ENCODE data around the gene SDF4.

SDF4 gene

DNA sequence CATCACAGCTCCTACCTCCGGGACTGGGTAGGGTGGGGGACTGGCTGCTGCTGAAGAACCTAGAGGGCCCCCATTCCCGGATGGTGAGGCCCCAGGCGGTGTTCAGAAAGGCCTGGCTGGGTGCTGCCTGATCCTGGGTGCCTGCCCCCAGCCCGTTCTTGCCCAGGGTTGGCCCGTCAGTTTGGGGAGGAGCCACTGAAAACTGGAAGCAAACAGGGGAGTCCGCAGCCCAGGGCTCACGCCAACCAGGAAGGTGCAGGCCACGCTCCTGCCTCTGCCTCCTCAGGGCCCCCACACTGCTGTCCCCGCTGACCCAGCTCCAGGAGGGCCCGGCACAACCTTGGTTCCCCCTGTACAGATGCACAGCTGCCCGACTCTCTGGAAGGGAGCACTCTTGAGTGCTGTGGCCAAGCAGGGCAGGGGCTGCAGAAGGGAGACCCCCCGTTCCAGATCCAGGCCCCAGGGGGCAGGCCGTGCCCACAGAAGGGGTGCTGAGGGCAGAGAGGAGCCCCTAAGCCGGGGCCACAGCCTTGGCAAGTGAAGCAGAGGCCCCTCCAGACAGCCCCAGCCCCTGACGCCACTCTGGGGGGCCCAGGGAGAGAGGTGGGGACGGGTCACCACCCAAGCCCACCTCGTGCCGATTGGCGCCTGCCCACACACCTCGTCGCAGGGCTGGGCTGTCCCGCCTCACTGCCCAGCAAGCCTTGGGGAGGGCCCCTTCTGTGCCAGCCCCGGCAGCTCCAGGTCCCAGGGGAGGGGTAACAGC is 9.2 kb upstream of the SDF4 start:
- no peak for DNase-seq

DNA sequence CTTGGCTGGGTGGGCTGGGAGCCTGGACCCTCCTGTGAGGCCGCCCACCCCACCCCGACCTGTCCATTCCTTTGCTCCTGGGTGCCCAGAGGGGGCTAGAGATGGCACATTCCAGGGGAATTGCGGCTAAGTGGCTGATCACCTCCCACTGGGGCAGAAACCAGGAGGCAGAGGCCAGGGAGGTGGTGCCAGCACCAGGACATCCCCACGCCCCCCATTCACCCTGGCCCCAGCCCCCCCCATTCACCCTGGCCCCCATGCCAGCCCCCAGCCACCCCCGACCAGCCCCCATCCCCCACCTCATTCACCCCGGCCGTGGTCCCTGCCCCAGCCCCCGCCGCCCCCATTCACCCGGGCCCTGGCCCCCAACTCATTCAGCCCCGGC is 8.5 kb upstream of the SDF4 start:
- no peak for DNase-seq

DNA sequence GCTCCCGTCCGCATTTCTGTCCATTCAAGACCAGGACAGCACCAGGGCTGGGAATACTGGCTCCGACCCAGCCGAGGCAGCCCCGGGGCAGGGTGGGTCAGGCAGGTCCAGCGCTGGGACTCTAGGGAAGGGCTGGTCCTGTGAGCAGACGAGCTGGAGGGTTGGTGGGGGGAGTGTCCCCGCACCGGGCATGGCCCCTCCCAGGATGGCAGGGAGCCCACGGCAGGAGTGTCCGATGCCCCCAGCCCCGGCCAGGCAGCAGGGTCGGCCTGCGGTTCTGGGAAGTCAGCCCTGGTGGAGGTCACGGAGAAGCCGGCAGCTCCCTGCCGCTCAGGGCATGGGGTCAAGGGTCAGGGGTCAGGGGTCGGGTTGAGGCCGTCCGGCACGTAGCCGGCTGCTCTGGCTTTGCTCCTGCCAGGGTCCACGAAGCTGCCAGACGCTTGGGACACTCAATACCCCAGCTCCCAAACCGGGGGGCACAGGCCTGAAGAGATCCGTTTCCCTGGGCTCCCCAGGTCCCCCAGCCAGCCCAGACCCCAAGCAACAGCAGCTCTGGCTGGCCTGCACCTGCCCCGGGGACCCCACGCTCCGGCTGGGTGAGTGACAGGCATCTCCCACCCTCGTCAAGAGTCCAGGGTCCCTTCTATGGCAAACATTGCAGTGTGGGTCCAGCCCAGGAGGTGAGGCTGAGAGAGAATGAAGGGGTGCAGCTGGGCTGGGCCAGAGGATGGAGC is 8.0 kb upstream of the SDF4 start:
- DNase-seq: no peak

DNA sequence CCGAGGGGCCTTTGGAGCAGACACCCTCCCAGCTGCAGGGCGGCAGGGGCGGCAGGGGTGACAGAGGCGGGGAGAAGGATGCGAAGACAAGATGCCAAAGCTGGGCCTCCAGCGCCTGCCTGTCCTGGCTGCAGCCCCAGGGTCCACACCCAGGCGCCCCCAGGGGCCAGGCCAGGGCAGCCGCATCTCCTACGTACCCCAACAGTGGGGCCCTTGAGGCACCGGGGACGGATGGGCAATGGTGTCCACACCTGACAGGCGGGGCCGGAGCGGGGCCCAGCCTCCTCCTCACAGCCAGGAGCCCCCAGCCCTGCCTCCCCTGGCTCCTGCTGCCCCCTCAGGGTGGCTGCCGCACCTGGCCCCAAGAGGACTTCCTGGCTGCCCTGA is 7.4 kb upstream of the SDF4 start:
- no peak for DNase-seq

DNA sequence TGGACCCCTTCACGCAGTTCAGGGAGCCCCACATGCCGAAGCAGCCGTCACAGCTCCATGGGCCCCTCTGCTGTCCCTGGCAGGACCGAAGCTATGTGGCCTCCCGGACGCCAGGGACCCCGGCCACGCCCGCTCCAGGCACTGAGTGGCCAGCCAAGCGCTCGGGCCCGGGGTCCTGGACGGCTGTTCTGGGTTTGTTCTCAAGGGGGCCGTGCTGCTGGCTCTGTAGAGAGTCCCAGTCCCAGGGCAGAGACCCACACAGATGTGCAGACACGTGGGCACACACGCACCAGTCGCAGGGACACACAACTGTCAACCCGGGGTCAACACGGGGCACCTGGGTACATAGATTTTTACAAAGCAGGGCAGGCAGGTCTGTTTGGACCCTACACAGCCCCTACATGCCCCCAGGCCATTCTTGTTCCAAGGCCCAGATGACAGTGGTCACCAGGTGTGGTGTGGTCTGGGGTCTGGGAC is 6.9 kb upstream of the SDF4 start:
- DNase-seq: no peak

DNA sequence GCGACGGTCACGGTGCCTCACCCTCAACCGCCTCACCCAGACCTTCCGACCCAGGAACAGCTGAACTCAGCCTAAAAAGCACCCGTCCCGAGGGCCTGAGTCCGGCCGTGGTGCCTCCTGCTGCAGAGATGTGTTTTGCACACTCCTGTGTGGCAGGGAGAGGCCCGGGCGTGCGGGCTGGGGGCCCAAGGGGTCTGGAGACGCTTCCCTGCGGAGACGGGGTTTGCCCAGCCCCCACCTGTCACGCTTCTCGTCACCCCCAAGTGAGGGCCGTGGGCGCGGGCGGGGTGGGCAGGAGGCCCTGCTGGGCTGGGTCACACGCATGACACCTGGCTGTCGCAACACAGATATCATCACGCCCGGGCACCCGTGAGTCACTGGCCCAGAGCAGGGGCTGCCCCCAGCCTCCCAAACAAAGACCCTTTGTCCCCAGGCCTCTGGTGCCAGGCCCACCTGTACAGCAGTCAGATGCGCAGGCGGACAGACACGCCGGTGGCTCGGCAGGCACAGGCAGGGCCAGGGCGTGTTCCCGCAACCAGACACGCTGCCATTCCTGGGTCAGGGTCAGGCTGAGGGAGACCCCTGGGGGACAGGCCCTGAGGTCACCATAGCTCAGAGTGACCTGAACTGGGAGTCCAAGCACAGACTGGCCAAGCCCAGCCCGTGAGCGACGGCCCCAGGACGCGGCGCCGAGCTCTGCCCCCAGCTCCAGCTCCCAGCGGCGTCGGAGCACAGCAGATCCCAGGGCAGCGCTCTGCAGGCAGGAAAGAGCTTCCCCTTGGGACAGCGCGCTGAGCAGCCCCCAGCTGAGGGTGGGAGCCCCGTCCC is 6.3 kb upstream of the SDF4 start:
- DNase-seq: no peak

DNA sequence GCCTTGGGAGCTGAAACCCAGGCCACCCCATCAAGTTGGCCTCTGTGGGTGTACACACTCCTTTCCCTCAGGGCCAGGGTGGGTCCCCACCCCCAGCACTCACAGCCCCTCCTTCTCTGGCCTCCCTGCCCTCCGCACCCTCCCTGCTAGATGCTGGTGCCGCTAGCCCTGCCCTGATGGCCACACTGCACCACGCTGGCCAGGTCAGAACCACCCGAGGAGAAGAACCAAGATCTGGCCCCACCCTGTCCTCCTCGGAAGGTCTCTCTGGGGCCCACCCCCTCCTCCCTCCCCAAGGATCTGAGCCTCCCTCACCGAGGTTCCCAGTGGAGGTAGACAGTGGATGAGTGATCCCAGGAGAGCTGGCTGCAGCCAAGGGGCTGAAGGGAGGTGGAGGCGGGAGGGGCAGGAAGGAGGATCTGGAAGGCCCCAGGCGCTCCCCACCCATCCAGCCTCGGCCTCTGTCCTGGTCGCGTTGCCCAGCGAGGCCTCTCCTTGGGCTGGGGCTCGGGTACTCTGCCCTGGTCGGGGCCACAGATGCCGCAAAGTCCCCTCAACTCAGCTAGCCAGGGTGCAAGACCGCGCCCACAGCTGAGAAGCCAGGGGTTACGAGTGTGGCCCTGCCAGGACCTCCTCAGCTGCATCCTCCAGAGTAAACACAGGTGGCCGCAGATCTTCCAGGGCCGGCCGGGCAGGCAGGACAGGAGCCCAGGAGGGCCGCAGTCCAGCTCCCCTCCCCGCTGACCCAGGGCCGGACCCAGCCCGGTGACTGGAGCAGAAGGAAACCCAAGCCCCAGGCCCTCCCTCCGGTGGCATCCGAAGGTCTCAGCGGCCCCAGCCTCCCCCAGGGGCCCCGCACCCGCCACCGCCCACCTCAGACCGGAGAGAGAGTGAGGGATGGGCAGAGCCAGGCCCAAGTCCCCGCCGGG is 5.4 kb upstream of the SDF4 start:
- DNase-seq: no peak

DNA sequence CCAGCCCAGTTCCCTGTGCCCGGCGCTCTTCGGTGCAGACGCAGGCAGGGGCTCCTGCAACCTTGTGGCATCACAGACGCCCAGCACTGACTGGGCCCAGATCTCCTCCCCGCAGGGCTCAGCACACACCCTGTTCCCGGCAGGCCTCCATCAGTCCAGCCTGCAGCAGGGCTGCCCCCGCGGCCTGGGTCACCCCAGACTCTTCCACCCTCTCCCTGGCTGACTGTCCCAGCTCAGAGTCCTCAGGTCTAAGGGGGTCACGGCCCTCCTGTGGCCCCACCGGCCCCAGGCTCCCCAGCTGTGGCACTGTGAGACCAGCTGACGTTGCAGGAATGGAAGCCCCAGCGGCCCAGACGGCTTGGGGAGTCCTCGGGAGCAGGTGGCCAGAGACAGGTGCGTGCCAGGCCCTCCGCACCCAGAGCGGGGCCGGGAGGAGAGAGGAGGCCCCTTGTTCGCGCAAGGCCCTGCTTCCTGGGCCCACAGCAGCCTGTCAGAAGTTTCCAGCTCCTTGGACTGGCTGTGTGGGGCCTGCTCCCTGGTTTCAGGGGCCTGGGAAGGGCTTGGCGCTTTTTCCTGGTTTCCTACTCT is 4.5 kb upstream of the SDF4 start:
- DNase-seq: no peak

DNA sequence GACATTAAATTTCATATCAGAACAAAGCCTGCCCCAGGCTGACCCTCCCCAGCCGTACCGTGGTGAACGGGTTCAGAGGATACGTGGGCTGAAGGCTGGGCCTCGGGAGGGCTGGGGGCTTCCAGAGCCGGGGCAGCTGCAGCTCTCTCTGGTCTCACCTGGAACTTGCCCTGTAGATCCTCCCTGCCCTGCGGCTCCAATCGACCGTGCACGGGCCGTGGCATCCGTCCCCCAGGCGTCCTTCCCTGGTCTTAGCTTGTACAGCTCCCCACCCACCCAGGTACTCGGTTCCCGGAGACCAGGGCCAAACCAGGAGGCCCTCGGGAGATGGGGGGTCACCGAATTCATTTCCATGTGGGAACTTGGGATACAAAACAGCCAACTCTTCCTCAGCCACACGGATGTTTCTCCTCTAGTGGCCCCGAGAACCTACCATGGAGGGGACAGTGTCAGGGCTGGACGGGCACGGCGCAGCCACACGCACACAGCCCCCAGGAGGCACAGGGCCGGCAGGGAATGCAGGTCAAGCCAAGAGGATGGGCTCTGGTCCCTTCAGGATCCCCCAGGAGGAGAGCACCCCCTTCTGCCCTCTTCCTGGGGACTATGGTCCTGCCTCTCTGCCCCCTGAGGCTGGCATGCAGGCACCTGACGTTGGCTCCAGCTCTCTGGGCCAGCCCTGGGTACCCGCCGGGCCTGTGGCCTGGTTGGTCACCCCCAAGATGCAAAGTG is 3.4 kb upstream of the SDF4 start:
- no peak for DNase-seq

DNA sequence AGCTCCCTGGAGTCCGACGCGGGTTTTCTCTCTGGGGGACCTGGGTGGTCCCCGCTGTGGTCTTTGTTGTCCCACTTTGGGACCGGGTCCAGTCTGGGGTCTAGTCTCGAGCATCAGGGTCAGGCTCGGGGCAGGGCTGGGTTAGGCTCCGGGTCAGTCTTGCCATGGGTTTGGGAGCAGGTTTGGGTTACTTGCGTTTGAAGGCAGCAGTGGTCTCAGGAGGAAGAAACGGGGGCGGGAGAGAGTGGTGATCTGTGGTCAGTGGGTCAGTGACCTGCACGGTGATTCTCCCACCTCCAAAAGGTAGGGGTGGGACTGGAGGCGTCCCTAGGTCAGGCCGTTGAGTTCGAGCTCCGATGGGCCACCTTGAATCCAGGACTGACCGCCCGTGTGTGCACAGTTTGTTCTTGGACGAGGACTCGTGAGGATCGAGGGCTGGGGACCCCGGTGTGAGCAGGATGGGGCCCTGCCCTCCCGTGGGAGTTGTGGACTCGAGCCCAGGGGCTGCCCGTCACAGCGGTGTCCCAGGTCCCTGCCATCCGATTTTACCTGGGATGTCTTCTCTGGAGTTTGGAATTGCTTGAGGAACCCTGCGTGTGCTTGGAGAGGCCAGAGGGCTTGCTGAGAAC is 2.5 kb upstream of the SDF4 start:
- DNase-seq: no peak

DNA sequence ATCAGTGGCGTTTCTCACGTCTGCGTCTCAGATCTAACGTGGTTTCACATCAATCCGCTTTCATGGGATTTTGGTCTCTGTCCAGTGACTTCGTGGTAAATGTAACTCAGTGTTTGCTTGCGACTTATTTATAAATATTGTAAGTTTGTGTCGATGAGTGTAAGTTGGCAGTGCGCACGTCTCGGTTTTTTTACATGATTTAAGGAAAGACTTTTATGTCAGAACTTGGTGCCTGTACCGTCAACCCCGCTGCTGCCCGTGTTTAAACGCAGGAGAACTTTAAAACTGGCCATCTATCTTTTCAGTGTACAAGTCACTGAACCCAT is 1.7 kb upstream of the SDF4 start:
- DNase-seq: no peak

DNA sequence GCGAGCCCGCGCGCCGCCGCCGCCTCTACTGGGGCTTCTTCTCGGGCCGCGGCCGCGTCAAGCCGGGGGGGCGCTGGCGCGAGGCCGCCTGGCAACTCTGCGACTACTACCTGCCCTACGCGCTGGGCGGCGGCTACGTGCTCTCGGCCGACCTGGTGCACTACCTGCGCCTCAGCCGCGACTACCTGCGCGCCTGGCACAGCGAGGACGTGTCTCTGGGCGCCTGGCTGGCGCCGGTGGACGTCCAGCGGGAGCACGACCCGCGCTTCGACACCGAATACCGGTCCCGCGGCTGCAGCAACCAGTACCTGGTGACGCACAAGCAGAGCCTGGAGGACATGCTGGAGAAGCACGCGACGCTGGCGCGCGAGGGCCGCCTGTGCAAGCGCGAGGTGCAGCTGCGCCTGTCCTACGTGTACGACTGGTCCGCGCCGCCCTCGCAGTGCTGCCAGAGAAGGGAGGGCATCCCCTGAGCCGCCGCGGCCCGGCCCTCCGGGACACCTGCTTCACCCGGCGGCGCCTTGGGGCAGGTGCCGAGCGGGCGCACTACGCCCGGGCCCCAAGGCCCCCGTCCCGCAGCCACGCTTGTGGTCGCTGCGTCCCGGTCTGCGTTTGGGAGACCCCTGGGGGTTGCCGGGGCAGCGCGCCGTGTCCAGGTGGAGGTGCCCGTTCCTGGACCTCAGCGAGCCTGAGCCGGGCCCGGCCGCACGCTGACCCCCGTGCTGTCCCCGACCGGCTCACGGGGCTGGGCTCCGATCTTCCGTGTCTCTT is 1.2 kb upstream of the SDF4 start:
- DNase-seq: no peak

DNA sequence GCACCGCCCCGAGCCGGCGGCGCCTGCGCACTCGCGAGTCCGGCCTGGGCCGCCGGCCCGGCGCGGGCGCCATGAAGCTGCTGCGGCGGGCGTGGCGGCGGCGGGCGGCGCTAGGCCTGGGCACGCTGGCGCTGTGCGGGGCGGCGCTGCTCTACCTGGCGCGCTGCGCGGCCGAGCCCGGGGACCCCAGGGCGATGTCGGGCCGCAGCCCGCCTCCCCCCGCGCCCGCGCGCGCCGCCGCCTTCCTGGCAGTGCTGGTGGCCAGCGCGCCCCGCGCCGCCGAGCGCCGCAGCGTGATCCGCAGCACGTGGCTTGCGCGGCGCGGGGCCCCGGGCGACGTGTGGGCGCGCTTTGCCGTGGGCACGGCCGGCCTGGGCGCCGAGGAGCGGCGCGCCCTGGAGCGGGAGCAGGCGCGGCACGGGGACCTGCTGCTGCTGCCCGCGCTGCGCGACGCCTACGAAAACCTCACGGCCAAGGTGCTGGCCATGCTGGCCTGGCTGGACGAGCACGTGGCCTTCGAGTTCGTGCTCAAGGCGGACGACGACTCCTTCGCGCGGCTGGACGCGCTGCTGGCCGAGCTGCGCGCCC is 501 bp upstream of the SDF4 start, which contains the start of gene B3GALT6:
B3GALT6 (plus strand) TSS at position 30 of the 588 bp plus-strand sequence; CDS start at position 72, 42 bp downstream.
- DNase-seq: no peak

DNA sequence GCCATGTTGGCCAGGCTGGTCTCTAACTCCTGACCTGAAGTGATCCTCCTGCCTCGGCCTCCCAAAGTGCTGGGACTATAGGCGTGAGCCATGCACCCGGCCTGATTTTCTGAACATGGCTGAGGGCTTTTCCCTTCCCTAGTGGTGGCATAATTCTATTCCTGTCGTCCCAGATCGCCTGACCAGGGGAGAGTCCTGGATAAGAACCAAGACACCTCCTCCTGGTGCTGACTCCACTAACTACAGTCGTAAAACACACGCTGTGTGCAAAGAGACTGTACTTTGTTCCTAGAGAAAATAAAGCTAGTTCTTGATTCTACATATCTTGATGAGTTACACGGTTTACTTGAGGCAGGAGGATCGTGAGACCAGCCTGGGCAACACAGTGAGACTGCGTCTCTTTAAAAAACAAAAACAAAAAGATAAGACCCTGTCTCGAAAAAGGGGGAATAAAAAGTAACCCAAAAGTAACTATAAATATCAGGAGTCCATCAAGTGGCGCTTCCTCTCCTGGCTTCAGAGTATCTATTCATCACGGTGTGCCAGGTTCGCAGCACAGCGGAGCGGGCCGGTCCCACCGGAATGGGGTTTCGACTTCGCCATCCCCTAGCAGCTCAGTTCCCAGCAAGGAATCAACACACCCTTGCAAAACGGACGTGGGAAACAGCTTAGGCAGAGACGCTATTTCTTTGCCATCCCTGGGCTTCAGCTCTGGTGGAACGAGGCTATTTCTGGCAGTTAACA is 973 bp downstream of the SDF4 start:
- no peak for DNase-seq

DNA sequence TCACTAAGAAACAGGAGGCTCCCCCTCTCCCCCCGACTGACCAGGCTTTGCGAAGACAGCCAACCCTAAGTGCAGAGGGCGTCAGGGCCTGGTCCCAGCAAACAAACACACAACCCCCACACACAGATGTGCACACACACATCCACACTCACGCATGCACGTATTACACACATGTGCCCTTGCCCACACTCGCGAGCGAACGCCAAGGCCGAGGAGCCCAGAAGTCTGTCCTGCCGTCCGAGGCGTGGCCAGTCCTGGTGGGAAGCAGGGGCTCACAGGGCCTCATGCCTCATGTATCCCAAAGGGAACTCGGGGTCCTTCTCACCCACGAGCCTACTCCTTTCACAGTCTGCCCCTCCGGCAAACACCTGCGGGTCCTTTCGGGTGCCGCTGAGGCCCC is 2.0 kb downstream of the SDF4 start:
- no peak for DNase-seq

DNA sequence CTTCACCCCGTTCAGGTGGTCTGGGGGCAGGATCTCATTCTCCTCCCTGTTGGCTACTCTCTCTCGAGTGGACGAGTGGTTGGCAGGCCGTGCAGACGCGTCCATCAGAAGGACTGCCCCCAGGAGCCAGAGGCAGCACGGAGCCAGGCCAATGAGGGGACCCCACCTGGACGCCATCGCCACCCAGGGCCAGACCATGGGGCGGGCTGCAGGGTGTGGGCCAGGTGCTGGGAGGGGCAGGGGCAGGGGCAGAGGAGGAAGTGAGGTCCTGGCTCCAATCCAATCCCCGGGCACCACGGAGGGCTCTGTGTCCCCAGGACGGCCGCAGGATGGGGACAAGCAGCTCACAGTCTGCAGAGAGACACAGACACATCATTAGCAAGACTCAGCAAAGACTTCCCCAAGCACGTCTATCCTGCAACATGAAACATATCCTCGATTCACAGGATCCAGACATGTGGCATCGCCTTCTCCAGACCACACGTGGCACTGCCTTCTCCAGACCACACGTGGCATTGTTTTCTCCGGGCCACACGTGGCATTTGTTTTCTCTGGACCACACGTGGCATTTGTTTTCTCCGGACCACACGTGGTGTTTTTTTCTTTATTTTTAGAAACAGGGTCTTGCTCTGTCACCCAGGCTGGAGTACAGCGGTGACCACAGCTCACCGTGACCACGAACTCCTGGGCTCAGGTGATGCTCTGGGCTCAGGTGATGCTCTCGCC is 3.0 kb downstream of the SDF4 start:
- no peak for DNase-seq

DNA sequence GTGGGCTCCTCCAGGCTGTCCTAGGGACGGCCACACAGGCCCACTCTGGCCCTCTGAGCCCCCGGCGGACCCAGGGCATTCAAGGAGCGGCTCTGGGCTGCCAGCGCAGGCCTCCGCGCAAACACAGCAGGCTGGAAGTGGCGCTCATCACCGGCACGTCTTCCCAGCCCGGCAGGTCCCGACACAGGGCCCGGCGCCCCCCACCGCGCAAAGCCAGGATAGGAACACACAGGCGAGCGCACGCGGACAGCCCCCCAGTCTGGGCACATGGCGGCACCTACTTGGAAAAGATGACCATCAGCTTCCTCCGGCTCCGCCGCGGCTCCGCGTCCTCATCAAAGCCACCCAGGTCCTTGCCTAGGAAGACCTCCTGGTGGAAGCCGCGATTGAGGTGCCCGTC is 3.6 kb downstream of the SDF4 start:
- no peak for DNase-seq

DNA sequence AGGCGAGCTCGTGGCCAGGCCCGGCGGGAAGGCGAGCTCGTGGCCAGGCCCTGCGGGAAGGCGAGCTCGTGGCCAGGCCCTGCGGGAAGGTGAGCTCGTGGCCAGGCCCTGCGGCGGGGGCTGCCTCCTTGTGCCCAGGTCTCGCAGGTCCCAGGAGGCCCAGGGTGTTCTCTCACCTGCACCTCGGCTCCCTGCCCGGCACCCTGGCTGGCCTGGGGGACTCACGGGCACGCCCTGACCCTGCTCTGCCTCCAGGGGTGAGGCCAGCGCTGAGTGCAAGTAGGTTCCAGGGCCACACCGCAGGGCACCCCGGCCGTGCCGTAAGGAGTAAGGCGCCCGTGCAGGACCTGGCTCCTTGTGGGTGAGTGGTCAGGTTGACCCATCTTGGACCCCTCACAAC is 4.4 kb downstream of the SDF4 start:
- no peak for DNase-seq
